Brain microvascular endothelial cell (primary cell): ENCODE data around the gene SLC9A1.

ENCODE experiments used
- DNase-seq: peaks from one replicate; pipeline ENCODE4 v3.0.0-alpha.2; 2020
- H3K27ac ChIP-seq: fragments of 250-450 bp; sonication (Bioruptor Pico); 2 replicates; pipeline ENCODE4 v1.5.1; 2020; ENCODE audit warnings: mild to moderate bottlenecking, moderate library complexity
- H3K27me3 ChIP-seq: fragments of 250-450 bp; sonication (Bioruptor Pico); replicated peaks from 2 replicates; pipeline ENCODE4 v1.5.1; 2020; ENCODE audit warnings: mild to moderate bottlenecking
- H3K36me3 ChIP-seq: fragments of 250-450 bp; sonication (Bioruptor Pico); replicated peaks from 2 replicates; pipeline ENCODE4 v1.5.1; 2020; ENCODE audit warnings: mild to moderate bottlenecking
- H3K4me3 ChIP-seq: 2 replicates; pipeline ENCODE4 v1.5.1; 2011; ENCODE audit warnings: low read depth, mild to moderate bottlenecking, control low read depth, low read length, moderate library complexity
- in situ Hi-C: cut with HindIII; loops from 2 replicates; pipeline ENCODE4 v1.10.0; 2017; ENCODE audit warnings: low sequenced_read_pairs, low pct_ligation_motif_present
- TF ChIP-seq, protein P1 (sequence below): IDR thresholded peaks from 2 replicates; pipeline ENCODE4 v1.5.1; 2011; ENCODE audit warnings: low read depth, mild to moderate bottlenecking, moderate library complexity, low read length, control low read depth, inconsistent platforms; ENCODE audit errors: missing control alignments

Gene SLC9A1

DNA sequence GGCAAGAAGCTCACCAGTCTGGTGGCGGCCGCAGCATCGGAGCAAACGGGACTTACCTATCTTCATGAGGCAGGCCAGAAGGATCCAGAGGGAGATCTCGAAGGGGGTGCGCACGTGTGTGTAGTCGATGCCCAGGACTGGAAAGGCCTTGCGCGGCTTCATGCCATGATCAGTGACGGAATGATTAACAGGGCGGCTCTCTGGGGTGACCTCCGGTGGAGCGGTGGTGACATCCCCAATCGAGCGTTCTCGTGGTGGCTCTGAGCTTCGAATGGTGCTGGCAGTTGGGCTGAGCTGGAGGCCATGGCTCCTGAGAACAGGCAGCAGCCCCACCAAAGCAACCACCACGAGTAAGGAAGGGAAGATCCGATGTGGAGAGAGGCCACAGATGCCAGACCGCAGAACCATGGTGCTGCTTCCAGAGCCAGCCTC, 982 bp downstream of the SLC9A1 start:
- H3K27me3 ChIP-seq, result no peaks in the 10 kb centered on the region
- TF ChIP-seq, protein P1, sequence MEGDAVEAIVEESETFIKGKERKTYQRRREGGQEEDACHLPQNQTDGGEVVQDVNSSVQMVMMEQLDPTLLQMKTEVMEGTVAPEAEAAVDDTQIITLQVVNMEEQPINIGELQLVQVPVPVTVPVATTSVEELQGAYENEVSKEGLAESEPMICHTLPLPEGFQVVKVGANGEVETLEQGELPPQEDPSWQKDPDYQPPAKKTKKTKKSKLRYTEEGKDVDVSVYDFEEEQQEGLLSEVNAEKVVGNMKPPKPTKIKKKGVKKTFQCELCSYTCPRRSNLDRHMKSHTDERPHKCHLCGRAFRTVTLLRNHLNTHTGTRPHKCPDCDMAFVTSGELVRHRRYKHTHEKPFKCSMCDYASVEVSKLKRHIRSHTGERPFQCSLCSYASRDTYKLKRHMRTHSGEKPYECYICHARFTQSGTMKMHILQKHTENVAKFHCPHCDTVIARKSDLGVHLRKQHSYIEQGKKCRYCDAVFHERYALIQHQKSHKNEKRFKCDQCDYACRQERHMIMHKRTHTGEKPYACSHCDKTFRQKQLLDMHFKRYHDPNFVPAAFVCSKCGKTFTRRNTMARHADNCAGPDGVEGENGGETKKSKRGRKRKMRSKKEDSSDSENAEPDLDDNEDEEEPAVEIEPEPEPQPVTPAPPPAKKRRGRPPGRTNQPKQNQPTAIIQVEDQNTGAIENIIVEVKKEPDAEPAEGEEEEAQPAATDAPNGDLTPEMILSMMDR, result no peak
- H3K36me3 ChIP-seq, result no peaks in the 10 kb centered on the region
- peak overlapping the region; percentile 71 for H3K4me3 ChIP-seq
- in situ Hi-C loops, result no loop called here
- H3K27ac ChIP-seq, result no peak overlapping the region
- DNase-seq, result no peak

DNA sequence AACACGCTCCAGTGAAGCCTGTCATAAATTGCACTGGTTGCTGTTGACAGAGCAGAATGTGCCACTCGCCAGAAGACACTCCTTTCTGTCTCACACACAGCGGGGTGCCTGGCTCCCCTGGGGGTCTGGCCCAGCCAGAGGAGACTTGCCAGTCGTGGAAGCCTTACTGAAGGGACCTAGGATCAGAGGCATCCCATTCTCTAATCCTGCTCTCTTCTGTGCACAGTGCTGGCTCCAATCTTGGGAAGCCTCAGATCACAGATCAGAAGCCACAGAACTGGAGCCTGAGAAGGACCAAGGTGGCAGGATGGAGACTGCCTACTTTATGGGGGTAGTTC, 1.4 kb downstream of the SLC9A1 start:
- peak overlapping the region; percentile 71 for H3K4me3 ChIP-seq
- TF ChIP-seq, protein P1, result no peak
- DNase-seq, result peak; percentile 28
- in situ Hi-C loops, result no loop called here
- H3K36me3 ChIP-seq, result no peaks in the 10 kb centered on the region
- H3K27me3 ChIP-seq, result no peaks in the 10 kb centered on the region
- no peak overlapping the region for H3K27ac ChIP-seq

DNA sequence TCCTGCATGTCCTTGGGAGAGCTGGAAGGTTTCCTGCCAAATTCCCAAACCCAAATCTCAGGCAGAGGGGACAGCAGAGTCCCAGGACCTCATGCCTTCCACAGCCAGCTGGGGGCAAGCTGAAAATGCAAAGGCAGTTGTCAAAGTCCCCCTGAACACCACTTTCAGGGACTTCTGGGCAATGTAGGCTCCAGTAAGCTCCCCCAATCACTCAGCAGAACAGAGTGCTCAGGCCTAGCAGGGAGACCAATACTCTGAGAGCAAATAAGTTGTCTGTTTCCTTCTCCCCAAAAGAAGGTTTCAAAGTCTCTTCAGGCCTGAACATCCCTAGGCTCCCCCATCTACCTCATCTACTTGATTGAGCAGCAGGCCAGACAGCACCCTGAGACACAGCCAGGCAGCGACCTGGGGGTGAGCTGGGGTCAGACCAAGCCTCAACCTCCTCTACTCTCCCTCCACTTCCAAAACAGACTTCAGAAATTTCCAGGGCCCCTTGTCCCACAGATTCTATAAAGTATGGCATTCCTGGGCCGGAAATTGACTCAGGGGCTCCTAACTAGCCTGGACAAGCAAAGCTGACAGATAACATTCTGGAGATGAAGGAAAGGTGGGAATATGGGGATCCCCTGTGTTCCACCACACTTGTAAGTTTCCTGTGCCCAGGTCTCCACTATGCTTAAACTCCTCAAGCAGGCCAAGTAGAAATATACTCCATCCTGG, 1.9 kb downstream of the SLC9A1 start:
- Histone ChIP-seq H3K27ac (no peak overlapping the region), H3K27me3 (no peaks in the 10 kb centered on the region), H3K4me3 (peak overlapping the region; percentile 71), H3K36me3 (no peaks in the 10 kb centered on the region)
- TF ChIP-seq, protein P1, result no peak
- DNase-seq, result no peak
- in situ Hi-C loops, result no loop called here

DNA sequence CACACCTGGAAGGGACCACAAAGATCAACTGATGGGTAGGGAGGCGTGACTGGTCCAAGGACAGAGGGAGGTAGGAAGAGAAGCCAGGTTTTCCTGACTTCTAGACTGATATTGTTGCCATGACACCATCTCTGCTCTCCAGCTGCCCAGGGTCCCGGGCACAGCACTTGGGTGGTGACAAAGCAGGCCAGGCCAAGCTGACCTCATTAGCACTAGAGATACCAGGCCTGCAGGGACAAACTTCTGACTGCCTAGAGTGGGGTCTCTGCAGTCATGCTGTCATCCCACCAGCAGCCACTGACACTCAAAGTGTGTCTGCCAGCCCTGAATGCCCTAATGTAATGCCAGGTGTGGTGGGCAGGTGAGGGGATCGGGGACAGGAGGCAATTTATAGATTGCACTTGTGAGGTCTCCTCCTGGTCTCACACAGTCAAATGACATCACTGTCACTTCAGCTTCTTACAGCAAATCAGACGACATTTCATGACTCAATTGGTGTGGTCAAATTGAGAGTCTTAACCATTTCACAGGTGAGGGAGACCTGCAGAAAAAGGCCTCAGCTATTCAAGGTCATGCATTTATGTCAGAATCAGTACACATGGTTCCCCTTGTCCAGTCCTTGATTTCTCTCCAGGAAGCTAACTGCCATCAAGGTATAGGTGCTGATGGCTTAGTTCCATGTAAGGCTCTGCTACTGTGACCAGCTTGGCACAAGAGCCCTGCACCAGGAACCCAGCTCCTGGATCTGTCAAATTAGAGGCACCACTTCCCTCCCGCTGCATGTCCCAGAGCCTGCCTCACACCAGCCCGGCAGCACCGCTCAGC, 2.7 kb downstream of the SLC9A1 start:
- no peak overlapping the region for H3K27ac ChIP-seq
- no peak for DNase-seq
- peak overlapping the region; percentile 71 for H3K4me3 ChIP-seq
- TF ChIP-seq, protein P1, result no peak
- no peaks in the 10 kb centered on the region for H3K27me3 ChIP-seq
- in situ Hi-C loops, result no loop called here
- H3K36me3 ChIP-seq, result no peaks in the 10 kb centered on the region

DNA sequence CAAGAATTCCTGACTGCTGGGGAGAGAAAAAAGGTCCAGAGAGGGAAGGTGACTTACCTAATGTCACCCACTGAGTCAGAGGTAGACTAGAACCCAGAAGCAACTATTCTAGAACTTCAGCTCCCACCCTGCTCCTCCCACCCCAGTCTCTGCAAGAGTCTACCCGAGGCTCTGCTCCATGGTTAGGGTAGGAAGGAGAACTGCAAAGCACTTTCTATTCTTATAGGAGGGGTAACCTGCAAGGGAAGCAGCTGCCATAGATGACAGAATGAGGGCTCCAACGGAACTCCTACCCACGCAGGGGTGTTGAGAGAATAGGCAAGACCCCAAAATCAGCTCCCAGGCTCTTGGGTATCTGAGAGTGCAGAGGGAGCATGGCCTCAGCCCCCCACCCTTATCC, 4.3 kb downstream of the SLC9A1 start:
- Histone ChIP-seq H3K4me3 (no peak overlapping the region), H3K36me3 (no peaks in the 10 kb centered on the region), H3K27me3 (no peaks in the 10 kb centered on the region), H3K27ac (no peak overlapping the region)
- TF ChIP-seq, protein P1, result no peak
- no peak for DNase-seq
- in situ Hi-C loops, result no loop called here
